ENCODE data around the gene HNRNPA2B1. TPM values are rescaled to one million over a fixed set of nuclear protein-coding genes. Genes with fewer than 3 reads are reported as not detected.

HNRNPA2B1 gene
- total RNA-seq, 1 donor from 2014 or later: 723 TPM

DNA sequence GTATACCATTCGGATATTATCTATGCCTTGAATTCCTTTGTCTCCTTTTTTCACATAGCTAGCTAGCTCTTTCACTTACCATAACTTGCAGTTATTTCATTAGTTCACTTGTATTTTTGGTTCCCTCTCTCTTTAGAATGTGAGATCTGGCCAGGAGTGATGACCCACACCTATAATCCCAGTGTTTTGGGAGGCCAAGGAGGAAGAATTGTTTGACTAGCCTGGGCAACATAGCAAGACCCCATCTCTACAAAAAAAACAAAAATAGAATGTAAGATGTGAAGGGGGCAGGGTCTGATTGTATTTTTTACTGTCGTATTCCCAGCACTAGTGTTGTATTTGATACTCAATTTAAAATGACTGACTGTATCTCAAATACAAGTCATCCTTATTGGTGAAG is 28.9 kb downstream of the HNRNPA2B1 start:
- Mint-ChIP-seq H3K27me3 (ENCODE audit: low read depth) (no peaks in the 10 kb centered on the region), H3K4me1 (no peaks in the 10 kb centered on the region), H3K27ac (no peak overlapping the region), H3K4me3 (no peak overlapping the region), H3K9me3 (peaks cover 8% of the 10 kb centered on the region), H3K36me3 (peaks cover 6% of the 10 kb centered on the region)
- DNase-seq (ENCODE audit: low spot score in 2 of 2, unreplicated experiment in 2 of 2): no peak
- no peak for TF ChIP-seq CTCF (IDR thresholded peaks at IDR 0.05; ENCODE audit: unreplicated experiment)

- no peak overlapping the region for H3K4me3 Mint-ChIP-seq
- no peaks in the 10 kb centered on the region for H3K4me1 Mint-ChIP-seq
- peaks cover 8% of the 10 kb centered on the region for H3K9me3 Mint-ChIP-seq
- peaks cover 6% of the 10 kb centered on the region for H3K36me3 Mint-ChIP-seq
- H3K27ac Mint-ChIP-seq: no peak overlapping the region
- no peak for DNase-seq (ENCODE audit: low spot score in 2 of 2, unreplicated experiment in 2 of 2)
- H3K27me3 Mint-ChIP-seq (ENCODE audit: low read depth): no peaks in the 10 kb centered on the region
- no peak for TF ChIP-seq CTCF (IDR thresholded peaks at IDR 0.05; ENCODE audit: unreplicated experiment)
These were observed 29.9 kb downstream of the HNRNPA2B1 start for GRCh38 chr7:26170663-26171062.

- H3K9me3 Mint-ChIP-seq: peaks cover 8% of the 10 kb centered on the region
- H3K4me3 Mint-ChIP-seq: no peak overlapping the region
- no peak for DNase-seq (ENCODE audit: low spot score in 2 of 2, unreplicated experiment in 2 of 2)
- no peaks in the 10 kb centered on the region for H3K4me1 Mint-ChIP-seq
- H3K27me3 Mint-ChIP-seq (ENCODE audit: low read depth): no peaks in the 10 kb centered on the region
- H3K36me3 Mint-ChIP-seq: peaks cover 6% of the 10 kb centered on the region
- no peak for TF ChIP-seq CTCF (IDR thresholded peaks at IDR 0.05; ENCODE audit: unreplicated experiment)
- no peak overlapping the region for H3K27ac Mint-ChIP-seq
These were observed 31.3 kb downstream of the HNRNPA2B1 start for GRCh38 chr7:26169271-26169670.

GRCh38 chr7:26168458-26169023 is 32.0 kb downstream of the HNRNPA2B1 start:
- no peaks in the 10 kb centered on the region for H3K4me1 Mint-ChIP-seq
- DNase-seq (ENCODE audit: low spot score in 2 of 2, unreplicated experiment in 2 of 2): no peak
- H3K27ac Mint-ChIP-seq: no peak overlapping the region
- H3K27me3 Mint-ChIP-seq (ENCODE audit: low read depth): no peaks in the 10 kb centered on the region
- H3K36me3 Mint-ChIP-seq: peaks cover 6% of the 10 kb centered on the region
- TF ChIP-seq CTCF (IDR thresholded peaks at IDR 0.05; ENCODE audit: unreplicated experiment): no peak
- no peak overlapping the region for H3K4me3 Mint-ChIP-seq
- H3K9me3 Mint-ChIP-seq: peaks cover 8% of the 10 kb centered on the region

GRCh38 chr7:26167303-26167934 is 33.1 kb downstream of the HNRNPA2B1 start:
- Mint-ChIP-seq H3K27ac (no peak overlapping the region), H3K27me3 (ENCODE audit: low read depth) (no peaks in the 10 kb centered on the region), H3K4me3 (no peak overlapping the region), H3K36me3 (peaks cover 6% of the 10 kb centered on the region), H3K4me1 (no peaks in the 10 kb centered on the region), H3K9me3 (peaks cover 8% of the 10 kb centered on the region)
- TF ChIP-seq CTCF (IDR thresholded peaks at IDR 0.05; ENCODE audit: unreplicated experiment): no peak
- no peak for DNase-seq (ENCODE audit: low spot score in 2 of 2, unreplicated experiment in 2 of 2)

All from mesothelial cell of epicardium (in vitro differentiated cells).